Neural progenitor cell (in vitro differentiated cells): ENCODE results near the gene NOX5. TPM values are rescaled to one million over a fixed set of nuclear protein-coding genes. Genes with fewer than 3 reads are reported as not detected.
A peak's percentile ranks its signal among the peaks of the same experiment; 100 is the strongest.

Experiments
- DNase-seq: peaks from one replicate; pipeline ENCODE4 v3.0.0-alpha.2; 2016; ENCODE audit warnings: low spot score
- H2AFZ ChIP-seq: fragments of 200-600 bp; sonication (generic); replicated peaks from 2 replicates; pipeline ENCODE4 v1.6.1; 2016; ENCODE audit warnings: antibody characterized with exemption
- H3F3A ChIP-seq: fragments of 200-600 bp; sonication (generic); 2 replicates; pipeline ENCODE4 v1.6.1; 2016; ENCODE audit warnings: antibody characterized with exemption, low read depth
- H3K27ac ChIP-seq: fragments of 200-600 bp; sonication (generic); 2 replicates; pipeline ENCODE4 v1.5.1; 2016; ENCODE audit warnings: mild to moderate bottlenecking
- H3K27me3 ChIP-seq: fragments of 200-600 bp; sonication (generic); 2 replicates; pipeline ENCODE4 v1.6.1; 2016; ENCODE audit warnings: mild to moderate bottlenecking, moderate library complexity
- H3K36me3 ChIP-seq: fragments of 200-600 bp; sonication (generic); 2 replicates; pipeline ENCODE4 v1.5.1; 2016
- H3K4me1 ChIP-seq: fragments of 200-600 bp; sonication (generic); 2 replicates; pipeline ENCODE4 v1.6.1; 2016; ENCODE audit warnings: mixed run types
- H3K4me2 ChIP-seq: fragments of 200-600 bp; sonication (generic); 2 replicates; pipeline ENCODE4 v1.6.1; 2016
- H3K4me3 ChIP-seq: fragments of 200-600 bp; sonication (generic); 2 replicates; pipeline ENCODE4 v1.5.1; 2016
- H3K79me2 ChIP-seq: fragments of 200-600 bp; sonication (generic); 2 replicates; pipeline ENCODE4 v1.6.1; 2016; ENCODE audit warnings: low read depth
- H3K9ac ChIP-seq: fragments of 200-600 bp; sonication (generic); 2 replicates; pipeline ENCODE4 v1.6.1; 2016
- H3K9me3 ChIP-seq: fragments of 200-600 bp; sonication (generic); 2 replicates; pipeline ENCODE4 v1.5.1; 2016; ENCODE audit warnings: low read depth
- H4K20me1 ChIP-seq: fragments of 200-600 bp; sonication (generic); 2 replicates; pipeline ENCODE4 v1.6.1; 2016; ENCODE audit warnings: low read depth
- H3K27ac Mint-ChIP-seq: 3 replicates; pipeline ENCODE4 v1.8.0; 2021; ENCODE audit warnings: mixed read lengths
- H3K27me3 Mint-ChIP-seq: 2 replicates; pipeline ENCODE4 v1.8.0; 2022; ENCODE audit warnings: low read depth, mild to moderate bottlenecking, inconsistent platforms, moderate library complexity, mixed read lengths; ENCODE audit not compliant: insufficient read depth
- H3K36me3 Mint-ChIP-seq: 3 replicates; pipeline ENCODE4 v1.8.0; 2021; ENCODE audit warnings: mixed read lengths
- H3K4me1 Mint-ChIP-seq: 3 replicates; pipeline ENCODE4 v1.8.0; 2021; ENCODE audit warnings: mixed read lengths
- H3K4me3 Mint-ChIP-seq: 3 replicates; pipeline ENCODE4 v1.8.0; 2021; ENCODE audit warnings: mild to moderate bottlenecking, moderate library complexity, mixed read lengths
- H3K9me3 Mint-ChIP-seq: 3 replicates; pipeline ENCODE4 v1.8.0; 2020; ENCODE audit warnings: mixed read lengths
- EZH2 ChIP-seq: fragments of 200-600 bp; sonication (generic); IDR thresholded peaks from 2 replicates; pipeline ENCODE4 v1.6.1; 2017; ENCODE audit warnings: antibody characterized with exemption, mild to moderate bottlenecking, moderate library complexity
- EZH2phosphoT487 ChIP-seq: fragments of 200-600 bp; sonication (generic); IDR thresholded peaks from 2 replicates; pipeline ENCODE4 v1.6.1; 2017; ENCODE audit warnings: antibody characterized with exemption
- total RNA-seq: library from RNA; depleted of rRNA; stranded (reverse); fragments of >200 nt; gene quantifications from 2 replicates; pipeline ENCODE4 v1.2.3, GENCODE V29; 2015; ENCODE audit warnings: low replicate concordance
- TF ChIP-seq, protein P1 (sequence below): fragments of 200-600 bp; sonication (generic); IDR thresholded peaks from 2 replicates; pipeline ENCODE4 v1.5.1; 2017; ENCODE audit warnings: antibody characterized with exemption, mild to moderate bottlenecking

NOX5 gene
- total RNA-seq, 1 donor from 2014 or later, result not detected

DNA sequence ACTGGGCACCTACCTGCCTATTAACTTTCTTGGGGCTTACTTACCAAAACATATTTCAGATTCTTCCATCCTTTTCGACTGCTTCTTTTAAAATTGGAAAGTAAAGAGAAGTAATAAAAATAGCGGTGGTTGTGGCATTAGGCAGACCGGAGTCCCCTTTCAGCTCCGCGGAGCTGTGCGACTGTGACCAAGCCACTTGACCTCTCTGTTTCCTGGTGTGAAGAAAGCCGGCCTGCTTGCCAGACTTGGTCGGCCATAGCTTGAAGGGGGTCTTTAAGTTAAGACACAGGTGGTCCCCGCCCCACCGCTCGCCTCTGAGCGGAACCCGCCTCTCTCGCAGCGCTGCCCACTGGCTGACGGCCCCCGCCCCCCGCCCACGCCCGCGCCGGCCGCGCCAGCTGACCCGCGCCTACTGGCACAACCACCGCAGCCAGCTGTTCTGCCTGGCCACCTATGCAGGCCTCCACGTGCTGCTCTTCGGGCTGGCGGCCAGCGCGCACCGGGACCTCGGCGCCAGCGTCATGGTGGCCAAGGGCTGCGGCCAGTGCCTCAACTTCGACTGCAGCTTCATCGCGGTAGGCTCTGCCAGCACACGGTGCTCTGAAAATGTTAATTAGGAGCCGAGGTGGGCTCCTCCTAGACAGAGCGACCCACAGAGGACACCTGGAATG lies 18.3 kb downstream of the NOX5 start:
- no peaks in the 10 kb centered on the region for H3K4me1 ChIP-seq
- H3K27me3 Mint-ChIP-seq, result peaks cover 6% of the 10 kb centered on the region
- no peaks in the 10 kb centered on the region for H3K9me3 ChIP-seq
- no peak for DNase-seq
- no peak overlapping the region for H3K9ac ChIP-seq
- no peaks in the 10 kb centered on the region for H4K20me1 ChIP-seq
- H3K27ac ChIP-seq, result no peak overlapping the region
- H3K4me3 ChIP-seq, result no peak overlapping the region
- H3K27ac Mint-ChIP-seq, result no peak overlapping the region
- no peaks in the 10 kb centered on the region for H3K36me3 Mint-ChIP-seq
- TF ChIP-seq EZH2phosphoT487, result no peak
- TF ChIP-seq, protein P1, sequence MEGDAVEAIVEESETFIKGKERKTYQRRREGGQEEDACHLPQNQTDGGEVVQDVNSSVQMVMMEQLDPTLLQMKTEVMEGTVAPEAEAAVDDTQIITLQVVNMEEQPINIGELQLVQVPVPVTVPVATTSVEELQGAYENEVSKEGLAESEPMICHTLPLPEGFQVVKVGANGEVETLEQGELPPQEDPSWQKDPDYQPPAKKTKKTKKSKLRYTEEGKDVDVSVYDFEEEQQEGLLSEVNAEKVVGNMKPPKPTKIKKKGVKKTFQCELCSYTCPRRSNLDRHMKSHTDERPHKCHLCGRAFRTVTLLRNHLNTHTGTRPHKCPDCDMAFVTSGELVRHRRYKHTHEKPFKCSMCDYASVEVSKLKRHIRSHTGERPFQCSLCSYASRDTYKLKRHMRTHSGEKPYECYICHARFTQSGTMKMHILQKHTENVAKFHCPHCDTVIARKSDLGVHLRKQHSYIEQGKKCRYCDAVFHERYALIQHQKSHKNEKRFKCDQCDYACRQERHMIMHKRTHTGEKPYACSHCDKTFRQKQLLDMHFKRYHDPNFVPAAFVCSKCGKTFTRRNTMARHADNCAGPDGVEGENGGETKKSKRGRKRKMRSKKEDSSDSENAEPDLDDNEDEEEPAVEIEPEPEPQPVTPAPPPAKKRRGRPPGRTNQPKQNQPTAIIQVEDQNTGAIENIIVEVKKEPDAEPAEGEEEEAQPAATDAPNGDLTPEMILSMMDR, result no peak
- TF ChIP-seq EZH2, result no peak
- H3K27me3 ChIP-seq, result peaks cover 13% of the 10 kb centered on the region
- H3K36me3 ChIP-seq, result no peaks in the 10 kb centered on the region
- H3F3A ChIP-seq, result peaks cover 2% of the 10 kb centered on the region
- H3K79me2 ChIP-seq, result no peaks in the 10 kb centered on the region
- no peak overlapping the region for H3K4me3 Mint-ChIP-seq
- no peaks in the 10 kb centered on the region for H3K9me3 Mint-ChIP-seq
- H3K4me1 Mint-ChIP-seq, result peaks cover 13% of the 10 kb centered on the region
- no peak overlapping the region for H2AFZ ChIP-seq
- H3K4me2 ChIP-seq, result no peak overlapping the region

GRCh38 chr15:69034352-69034751 lies 19.9 kb downstream of the NOX5 start:
- H4K20me1 ChIP-seq, result no peaks in the 10 kb centered on the region
- H3K9me3 Mint-ChIP-seq, result no peaks in the 10 kb centered on the region
- H3K4me1 ChIP-seq, result no peaks in the 10 kb centered on the region
- no peaks in the 10 kb centered on the region for H3K36me3 ChIP-seq
- no peak for TF ChIP-seq EZH2
- no peak overlapping the region for H2AFZ ChIP-seq
- no peaks in the 10 kb centered on the region for H3K79me2 ChIP-seq
- H3K27me3 ChIP-seq, result peaks cover 13% of the 10 kb centered on the region
- H3K4me1 Mint-ChIP-seq, result peaks cover 13% of the 10 kb centered on the region
- H3K4me3 Mint-ChIP-seq, result no peak overlapping the region
- no peak for DNase-seq
- no peak overlapping the region for H3K9ac ChIP-seq
- peaks cover 6% of the 10 kb centered on the region for H3K27me3 Mint-ChIP-seq
- no peak overlapping the region for H3K4me3 ChIP-seq
- no peaks in the 10 kb centered on the region for H3K36me3 Mint-ChIP-seq
- H3K4me2 ChIP-seq, result no peak overlapping the region
- H3F3A ChIP-seq, result peaks cover 2% of the 10 kb centered on the region
- H3K27ac Mint-ChIP-seq, result no peak overlapping the region
- no peaks in the 10 kb centered on the region for H3K9me3 ChIP-seq
- H3K27ac ChIP-seq, result no peak overlapping the region

DNA sequence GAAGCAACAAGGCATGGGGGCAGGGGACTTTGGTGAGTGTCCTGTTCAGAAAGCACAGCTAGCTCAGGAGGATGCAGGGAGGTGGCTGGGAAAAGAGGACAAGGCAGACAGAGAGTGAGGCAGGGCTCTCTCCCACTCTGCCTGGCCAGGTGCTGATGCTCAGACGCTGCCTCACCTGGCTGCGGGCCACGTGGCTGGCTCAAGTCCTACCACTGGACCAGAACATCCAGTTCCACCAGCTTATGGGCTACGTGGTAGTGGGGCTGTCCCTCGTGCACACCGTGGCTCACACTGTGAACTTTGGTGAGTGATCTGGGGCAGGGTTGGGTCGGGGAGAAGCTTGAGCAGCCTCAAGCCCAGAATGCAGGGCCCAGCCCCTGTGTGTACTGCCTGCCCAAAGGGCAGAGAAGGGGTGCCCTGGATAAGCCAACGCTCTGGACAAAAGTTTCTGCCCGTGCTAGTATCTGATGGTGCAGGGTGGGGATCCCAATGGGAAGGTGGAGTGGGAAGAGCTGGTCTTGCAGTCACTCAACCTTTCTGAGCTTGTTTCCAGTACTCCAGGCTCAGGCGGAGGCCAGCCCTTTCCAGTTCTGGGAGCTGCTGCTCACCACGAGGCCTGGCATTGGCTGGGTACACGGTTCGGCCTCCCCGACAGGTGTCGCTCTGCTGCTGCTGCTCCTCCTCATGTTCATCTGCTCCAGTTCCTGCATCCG lies 20.9 kb downstream of the NOX5 start:
- Histone ChIP-seq H3F3A (peaks cover 2% of the 10 kb centered on the region), H3K4me3 (no peak overlapping the region), H3K36me3 (no peaks in the 10 kb centered on the region), H3K9ac (no peak overlapping the region), H3K4me1 (no peaks in the 10 kb centered on the region), H3K79me2 (no peaks in the 10 kb centered on the region), H3K9me3 (no peaks in the 10 kb centered on the region), H3K27me3 (peaks cover 13% of the 10 kb centered on the region), H2AFZ (peak overlapping the region; percentile 39), H3K4me2 (no peak overlapping the region), H3K27ac (no peak overlapping the region), H4K20me1 (no peaks in the 10 kb centered on the region)
- no peak overlapping the region for H3K27ac Mint-ChIP-seq
- H3K9me3 Mint-ChIP-seq, result no peaks in the 10 kb centered on the region
- H3K4me1 Mint-ChIP-seq, result peaks cover 13% of the 10 kb centered on the region
- peak; percentile 63 for DNase-seq
- TF ChIP-seq, protein P1, result peak; percentile 62
- no peak for TF ChIP-seq EZH2
- no peak for TF ChIP-seq EZH2phosphoT487
- H3K27me3 Mint-ChIP-seq, result peaks cover 6% of the 10 kb centered on the region
- no peak overlapping the region for H3K4me3 Mint-ChIP-seq
- no peaks in the 10 kb centered on the region for H3K36me3 Mint-ChIP-seq

DNA sequence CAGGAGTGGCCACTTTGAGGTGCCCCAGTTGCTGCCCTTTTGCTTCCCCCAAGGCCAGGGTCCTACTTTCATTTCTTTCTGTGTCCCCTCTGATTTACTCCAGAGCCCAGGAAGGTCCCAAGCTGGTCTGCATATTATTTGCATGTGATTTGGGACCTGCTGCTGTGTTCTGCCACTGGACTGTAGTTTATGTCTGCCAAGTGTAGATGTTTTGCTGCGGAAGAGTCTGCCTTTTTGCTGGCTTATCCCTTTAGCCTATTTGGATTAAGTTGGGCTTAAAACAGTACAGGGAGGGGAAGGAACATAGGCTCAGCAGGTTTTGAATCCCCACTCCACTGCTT lies 21.4 kb downstream of the NOX5 start:
- Mint-ChIP-seq H3K27ac (no peak overlapping the region), H3K36me3 (no peaks in the 10 kb centered on the region), H3K4me1 (peaks cover 13% of the 10 kb centered on the region), H3K9me3 (no peaks in the 10 kb centered on the region), H3K4me3 (no peak overlapping the region), H3K27me3 (peaks cover 6% of the 10 kb centered on the region)
- no peak overlapping the region for H3K4me3 ChIP-seq
- H3K4me1 ChIP-seq, result no peaks in the 10 kb centered on the region
- H4K20me1 ChIP-seq, result no peaks in the 10 kb centered on the region
- no peaks in the 10 kb centered on the region for H3K36me3 ChIP-seq
- peaks cover 2% of the 10 kb centered on the region for H3F3A ChIP-seq
- no peaks in the 10 kb centered on the region for H3K9me3 ChIP-seq
- no peak overlapping the region for H3K9ac ChIP-seq
- no peak overlapping the region for H2AFZ ChIP-seq
- no peak overlapping the region for H3K4me2 ChIP-seq
- H3K79me2 ChIP-seq, result no peaks in the 10 kb centered on the region
- peaks cover 13% of the 10 kb centered on the region for H3K27me3 ChIP-seq
- TF ChIP-seq, protein P1, result no peak
- TF ChIP-seq EZH2phosphoT487, result no peak
- TF ChIP-seq EZH2, result no peak
- no peak overlapping the region for H3K27ac ChIP-seq
- DNase-seq, result no peak
